Gastrocnemius medialis (tissue), 4 donors: ENCODE measurements around the gene CARMIL3. TPM values are rescaled to one million over a fixed set of nuclear protein-coding genes. Genes with fewer than 3 reads are reported as not detected.

Source experiments
- ATAC-seq, 2 donors: fragments of 150-250 bp; one replicate each; pipeline ENCODE4 v1.9.1; 2016
- DNase-seq, 2 donors: peaks; one replicate each; pipeline ENCODE4 v3.0.0-alpha.2; 2019
- H3K27ac ChIP-seq, 4 donors: fragments of 200-600 bp; sonication (generic); 1 replicate in 1 of 4; 2 replicates in 3 of 4; pipeline ENCODE4 v1.5.1; 2016 to 2018; ENCODE audit warnings: mild to moderate bottlenecking in 2 of 4, moderate library complexity in 1 of 4
- H3K27me3 ChIP-seq, 3 donors: fragments of 200-600 bp; sonication (generic) in 2 of 3; 1 replicate in 1 of 3; 2 replicates in 2 of 3; pipeline versions ENCODE4 v1.5.1 to v1.6.0; 2016 to 2019; ENCODE audit warnings: mild to moderate bottlenecking in 1 of 3, moderate library complexity in 1 of 3
- H3K36me3 ChIP-seq, 2 donors: fragments of 200-600 bp; sonication (generic) in 1 of 2; one replicate each; pipeline ENCODE4 v1.5.1; 2017 to 2018
- H3K4me1 ChIP-seq, 2 donors: fragments of 200-600 bp; sonication (generic) in 1 of 2; one replicate each; pipeline ENCODE4 v1.5.1; 2016 to 2017; ENCODE audit warnings: mild to moderate bottlenecking in 2 of 2
- H3K4me3 ChIP-seq, 4 donors: fragments of 200-600 bp; sonication (generic) in 3 of 4; 1 replicate in 1 of 4; 2 replicates in 3 of 4; pipeline ENCODE4 v1.5.1; 2016 to 2019; ENCODE audit warnings: mild to moderate bottlenecking in 2 of 4
- H3K9me3 ChIP-seq, 3 donors: fragments of 200-600 bp; sonication (generic) in 2 of 3; 1 replicate in 1 of 3; 2 replicates in 2 of 3; pipeline ENCODE4 v1.5.1; 2016 to 2019
- POLR2A ChIP-seq, 2 donors: fragments of 450-650 bp; IDR thresholded peaks; one replicate each; pipeline ENCODE4 v1.6.1; 2017; ENCODE audit warnings: antibody characterized with exemption in 2 of 2, mild to moderate bottlenecking in 2 of 2, moderate library complexity in 2 of 2
- in situ Hi-C, 4 donors: fragments of 200-750 bp; cut with MboI; loops; one replicate each; pipeline versions ENCODE4 v1.15.0 to v1.8.0; 2017; ENCODE audit warnings: low sequenced_read_pairs in 4 of 4
- intact Hi-C: fragments of 100-400 bp; cut with DNase I; formaldehyde crosslinking; loops from one replicate; pipeline ENCODE4 v1.15.1; 2023; ENCODE audit warnings: low total_unique reads
- total RNA-seq, 4 donors: library from RNA; depleted of rRNA; stranded (reverse); fragments of >200 nt; gene quantifications; one replicate each; pipeline versions ENCODE4 v1.1.0 to v1.2.3, GENCODE V29; 2016
- TF ChIP-seq, protein P1 (sequence below), 5 experiments: fragments of 450-650 bp in 3 of 5; fragments of 200-600 bp in 2 of 5; sonication (generic) in 2 of 5; IDR thresholded peaks in 4 of 5; conservative IDR thresholded peaks in 1 of 5; 1 replicate in 4 of 5; 2 replicates in 1 of 5; pipeline ENCODE4 v1.5.1; 2016 to 2019; ENCODE audit warnings: antibody characterized with exemption in 5 of 5, mild to moderate bottlenecking in 3 of 5, moderate library complexity in 3 of 5

The CARMIL3 gene
- total RNA-seq, 4 donors from 2014 or later = 0.04 to 0.31 TPM; not detected in 2

DNA sequence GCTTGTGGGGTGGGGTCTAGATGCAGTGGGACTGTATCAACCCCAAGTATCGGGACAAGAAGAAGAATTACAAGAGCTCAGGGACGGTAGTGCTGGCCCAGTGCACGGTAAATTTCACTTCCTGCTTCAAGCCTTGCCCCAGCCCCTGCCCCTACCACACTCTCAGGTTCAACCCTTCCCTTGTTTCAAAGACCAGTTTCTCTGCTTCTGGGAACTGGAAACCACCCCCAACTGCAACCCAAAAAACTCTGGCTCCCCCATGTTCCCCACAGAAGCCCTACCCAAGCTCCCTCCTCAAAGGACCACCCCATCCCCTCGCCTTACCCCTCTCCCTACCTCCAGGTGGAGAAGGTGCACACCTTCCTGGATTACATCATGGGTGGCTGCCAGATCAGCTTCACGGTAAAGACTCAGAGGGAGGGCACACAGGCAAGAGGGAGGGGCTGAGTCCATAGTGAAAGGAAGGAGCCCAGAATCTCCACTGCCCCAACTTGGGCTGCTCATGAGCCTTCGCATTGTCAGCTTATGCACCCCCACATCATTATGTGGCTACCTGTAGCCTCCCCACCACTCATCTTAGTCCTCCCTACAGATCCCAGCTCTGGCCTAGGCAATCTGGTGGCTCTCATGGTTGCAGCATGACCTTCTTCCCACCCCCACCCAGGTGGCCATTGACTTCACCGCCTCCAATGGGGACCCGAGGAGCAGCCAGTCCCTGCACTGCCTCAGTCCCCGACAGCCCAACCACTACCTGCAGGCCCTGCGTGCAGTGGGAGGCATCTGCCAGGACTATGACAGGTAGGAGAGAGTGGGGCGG is 23.9 kb downstream of the CARMIL3 start:
- ATAC-seq = no peak
- in situ Hi-C loops = no loop called here
- TF ChIP-seq, protein P1, sequence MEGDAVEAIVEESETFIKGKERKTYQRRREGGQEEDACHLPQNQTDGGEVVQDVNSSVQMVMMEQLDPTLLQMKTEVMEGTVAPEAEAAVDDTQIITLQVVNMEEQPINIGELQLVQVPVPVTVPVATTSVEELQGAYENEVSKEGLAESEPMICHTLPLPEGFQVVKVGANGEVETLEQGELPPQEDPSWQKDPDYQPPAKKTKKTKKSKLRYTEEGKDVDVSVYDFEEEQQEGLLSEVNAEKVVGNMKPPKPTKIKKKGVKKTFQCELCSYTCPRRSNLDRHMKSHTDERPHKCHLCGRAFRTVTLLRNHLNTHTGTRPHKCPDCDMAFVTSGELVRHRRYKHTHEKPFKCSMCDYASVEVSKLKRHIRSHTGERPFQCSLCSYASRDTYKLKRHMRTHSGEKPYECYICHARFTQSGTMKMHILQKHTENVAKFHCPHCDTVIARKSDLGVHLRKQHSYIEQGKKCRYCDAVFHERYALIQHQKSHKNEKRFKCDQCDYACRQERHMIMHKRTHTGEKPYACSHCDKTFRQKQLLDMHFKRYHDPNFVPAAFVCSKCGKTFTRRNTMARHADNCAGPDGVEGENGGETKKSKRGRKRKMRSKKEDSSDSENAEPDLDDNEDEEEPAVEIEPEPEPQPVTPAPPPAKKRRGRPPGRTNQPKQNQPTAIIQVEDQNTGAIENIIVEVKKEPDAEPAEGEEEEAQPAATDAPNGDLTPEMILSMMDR (IDR thresholded peaks at IDR 0.05 in 4 of 5, conservative IDR thresholded peaks at IDR 0.05 in 1 of 5) = no peak
- TF ChIP-seq POLR2A (IDR thresholded peaks at IDR 0.05) = no peak

DNA sequence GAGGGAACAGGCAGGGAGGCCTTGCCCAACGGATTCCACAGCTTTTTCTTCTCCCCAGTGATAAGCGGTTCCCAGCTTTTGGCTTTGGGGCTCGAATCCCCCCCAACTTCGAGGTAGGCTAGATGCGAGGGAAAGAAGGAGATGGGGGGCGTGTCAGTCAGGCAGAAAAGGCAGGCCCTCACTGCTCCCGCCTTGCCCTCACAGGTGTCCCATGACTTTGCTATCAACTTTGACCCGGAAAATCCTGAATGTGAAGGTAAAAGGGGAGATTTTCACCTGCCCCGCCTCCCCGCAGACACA is 24.4 kb downstream of the CARMIL3 start:
- DNase-seq (no peak), ATAC-seq (no peak)
- no peaks in the 10 kb centered on the region for H3K36me3 ChIP-seq
- no peak overlapping the region for H3K27ac ChIP-seq
- H3K4me1 ChIP-seq = peaks cover 0 to 4% of the 10 kb centered on the region in 2 donors
- no peak for TF ChIP-seq POLR2A (IDR thresholded peaks at IDR 0.05)
- TF ChIP-seq, protein P1 (IDR thresholded peaks at IDR 0.05 in 4 of 5, conservative IDR thresholded peaks at IDR 0.05 in 1 of 5) = no peak
- no peak overlapping the region for H3K4me3 ChIP-seq
- intact Hi-C loops (no loop called here), in situ Hi-C loops (no loop called here)
- H3K27me3 ChIP-seq = peaks cover 17 to 19% (median 18%) of the 10 kb centered on the region in 3 donors
- no peaks in the 10 kb centered on the region for H3K9me3 ChIP-seq

More for the DNA sequence above, 23.9 kb downstream of the CARMIL3 start:
- intact Hi-C loops = no loop called here
- Histone ChIP-seq H3K9me3 (no peaks in the 10 kb centered on the region), H3K27ac (no peak overlapping the region), H3K36me3 (no peaks in the 10 kb centered on the region), H3K4me1 (peaks cover 0 to 3% of the 10 kb centered on the region in 2 donors), H3K4me3 (no peak overlapping the region), H3K27me3 (peaks cover 17 to 19% (median 18%) of the 10 kb centered on the region in 3 donors)
- DNase-seq = no peak

DNA sequence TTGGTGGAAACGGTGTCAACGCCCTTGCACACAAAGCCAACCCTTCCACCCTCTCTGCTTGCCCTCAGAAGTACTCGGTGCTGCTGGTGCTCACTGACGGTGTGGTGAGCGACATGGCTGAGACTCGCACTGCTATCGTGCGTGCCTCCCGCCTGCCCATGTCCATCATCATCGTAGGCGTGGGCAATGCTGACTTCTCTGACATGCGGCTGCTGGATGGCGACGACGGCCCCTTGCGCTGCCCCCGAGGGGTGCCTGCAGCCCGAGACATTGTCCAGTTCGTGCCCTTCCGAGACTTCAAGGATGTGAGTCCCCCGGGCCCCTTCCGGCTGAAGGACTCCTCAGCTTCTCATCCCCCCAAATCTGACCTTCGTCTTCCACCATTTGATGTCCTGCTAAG is 25.3 kb downstream of the CARMIL3 start:
- no peak for DNase-seq
- Histone ChIP-seq H3K9me3 (no peaks in the 10 kb centered on the region), H3K4me1 (peaks cover 0 to 10% of the 10 kb centered on the region in 2 donors), H3K4me3 (no peak overlapping the region), H3K36me3 (no peaks in the 10 kb centered on the region), H3K27ac (no peak overlapping the region), H3K27me3 (peaks cover 15 to 19% (median 16%) of the 10 kb centered on the region in 3 donors)
- ATAC-seq = no peak
- intact Hi-C loops (no loop called here), in situ Hi-C loops (no loop called here)
- TF ChIP-seq POLR2A (IDR thresholded peaks at IDR 0.05) = no peak
- TF ChIP-seq, protein P1 (IDR thresholded peaks at IDR 0.05 in 4 of 5, conservative IDR thresholded peaks at IDR 0.05 in 1 of 5) = no peak

DNA sequence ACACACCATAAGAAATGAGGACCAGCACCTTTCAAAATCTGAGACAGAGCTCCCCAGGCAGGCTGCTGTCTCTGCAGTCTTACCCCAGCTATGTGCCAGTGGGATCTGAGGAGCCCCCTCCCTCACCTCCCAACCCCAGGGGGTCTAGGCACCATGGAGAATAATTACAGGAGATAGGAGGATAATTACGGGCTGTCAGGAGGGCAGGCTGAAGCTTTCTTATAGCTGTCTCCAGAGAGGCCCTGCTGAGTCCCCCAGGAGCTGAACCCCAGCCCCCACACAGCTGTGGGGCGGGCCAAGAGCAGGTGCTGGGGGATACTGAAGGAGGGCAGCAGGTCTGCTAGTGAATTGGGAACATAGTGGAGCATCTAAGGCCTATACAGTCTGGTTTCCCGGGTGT is 26.3 kb downstream of the CARMIL3 start:
- intact Hi-C loops (no loop called here), in situ Hi-C loops (no loop called here)
- TF ChIP-seq POLR2A (IDR thresholded peaks at IDR 0.05) = no peak
- TF ChIP-seq, protein P1 (IDR thresholded peaks at IDR 0.05 in 4 of 5, conservative IDR thresholded peaks at IDR 0.05 in 1 of 5) = no peak
- H3K9me3 ChIP-seq = no peaks in the 10 kb centered on the region
- H3K4me1 ChIP-seq = peaks cover 0 to 10% of the 10 kb centered on the region in 2 donors
- peaks cover 6 to 9% (median 6%) of the 10 kb centered on the region in 3 donors for H3K27me3 ChIP-seq
- H3K4me3 ChIP-seq = no peak overlapping the region
- no peaks in the 10 kb centered on the region for H3K36me3 ChIP-seq
- DNase-seq (no peak), ATAC-seq (no peak)
- no peak overlapping the region for H3K27ac ChIP-seq
